ENCODE measurements around the gene CCDC3.
"Not testable (repeated sequence)": the region's sequence is repeated elsewhere in the genome, so short reads cannot be mapped to it uniquely, and the experiment has no call there.

DNA sequence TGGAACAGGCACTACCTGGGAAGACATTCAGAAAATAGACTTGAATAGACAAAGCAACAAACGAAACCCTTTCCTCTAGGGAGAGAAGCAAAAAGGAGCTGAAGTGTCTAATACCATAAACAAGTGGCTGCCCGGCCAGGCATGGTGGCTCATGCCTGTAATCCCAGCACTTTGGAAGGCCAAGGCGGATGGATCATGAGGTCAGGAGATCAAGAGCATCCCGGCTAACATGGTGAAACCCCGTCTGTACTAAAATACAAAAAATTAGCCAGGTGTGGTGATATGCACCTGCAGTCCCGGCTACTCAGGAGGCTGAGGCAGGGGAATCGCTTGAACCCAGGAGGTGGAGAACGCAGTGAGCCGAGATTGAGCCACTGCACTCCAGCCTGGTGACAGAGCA is 34.2 kb upstream of the CCDC3 start:
- TF ChIP-seq, protein P1, sequence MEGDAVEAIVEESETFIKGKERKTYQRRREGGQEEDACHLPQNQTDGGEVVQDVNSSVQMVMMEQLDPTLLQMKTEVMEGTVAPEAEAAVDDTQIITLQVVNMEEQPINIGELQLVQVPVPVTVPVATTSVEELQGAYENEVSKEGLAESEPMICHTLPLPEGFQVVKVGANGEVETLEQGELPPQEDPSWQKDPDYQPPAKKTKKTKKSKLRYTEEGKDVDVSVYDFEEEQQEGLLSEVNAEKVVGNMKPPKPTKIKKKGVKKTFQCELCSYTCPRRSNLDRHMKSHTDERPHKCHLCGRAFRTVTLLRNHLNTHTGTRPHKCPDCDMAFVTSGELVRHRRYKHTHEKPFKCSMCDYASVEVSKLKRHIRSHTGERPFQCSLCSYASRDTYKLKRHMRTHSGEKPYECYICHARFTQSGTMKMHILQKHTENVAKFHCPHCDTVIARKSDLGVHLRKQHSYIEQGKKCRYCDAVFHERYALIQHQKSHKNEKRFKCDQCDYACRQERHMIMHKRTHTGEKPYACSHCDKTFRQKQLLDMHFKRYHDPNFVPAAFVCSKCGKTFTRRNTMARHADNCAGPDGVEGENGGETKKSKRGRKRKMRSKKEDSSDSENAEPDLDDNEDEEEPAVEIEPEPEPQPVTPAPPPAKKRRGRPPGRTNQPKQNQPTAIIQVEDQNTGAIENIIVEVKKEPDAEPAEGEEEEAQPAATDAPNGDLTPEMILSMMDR (IDR thresholded peaks at IDR 0.05; ENCODE audit: insufficient read depth, low read length): not testable (repeated sequence)
- TF ChIP-seq POLR2AphosphoS5, GABPA (IDR thresholded peaks at IDR 0.05; ENCODE audit: low read depth): not testable (repeated sequence)
- TF ChIP-seq, protein P2, sequence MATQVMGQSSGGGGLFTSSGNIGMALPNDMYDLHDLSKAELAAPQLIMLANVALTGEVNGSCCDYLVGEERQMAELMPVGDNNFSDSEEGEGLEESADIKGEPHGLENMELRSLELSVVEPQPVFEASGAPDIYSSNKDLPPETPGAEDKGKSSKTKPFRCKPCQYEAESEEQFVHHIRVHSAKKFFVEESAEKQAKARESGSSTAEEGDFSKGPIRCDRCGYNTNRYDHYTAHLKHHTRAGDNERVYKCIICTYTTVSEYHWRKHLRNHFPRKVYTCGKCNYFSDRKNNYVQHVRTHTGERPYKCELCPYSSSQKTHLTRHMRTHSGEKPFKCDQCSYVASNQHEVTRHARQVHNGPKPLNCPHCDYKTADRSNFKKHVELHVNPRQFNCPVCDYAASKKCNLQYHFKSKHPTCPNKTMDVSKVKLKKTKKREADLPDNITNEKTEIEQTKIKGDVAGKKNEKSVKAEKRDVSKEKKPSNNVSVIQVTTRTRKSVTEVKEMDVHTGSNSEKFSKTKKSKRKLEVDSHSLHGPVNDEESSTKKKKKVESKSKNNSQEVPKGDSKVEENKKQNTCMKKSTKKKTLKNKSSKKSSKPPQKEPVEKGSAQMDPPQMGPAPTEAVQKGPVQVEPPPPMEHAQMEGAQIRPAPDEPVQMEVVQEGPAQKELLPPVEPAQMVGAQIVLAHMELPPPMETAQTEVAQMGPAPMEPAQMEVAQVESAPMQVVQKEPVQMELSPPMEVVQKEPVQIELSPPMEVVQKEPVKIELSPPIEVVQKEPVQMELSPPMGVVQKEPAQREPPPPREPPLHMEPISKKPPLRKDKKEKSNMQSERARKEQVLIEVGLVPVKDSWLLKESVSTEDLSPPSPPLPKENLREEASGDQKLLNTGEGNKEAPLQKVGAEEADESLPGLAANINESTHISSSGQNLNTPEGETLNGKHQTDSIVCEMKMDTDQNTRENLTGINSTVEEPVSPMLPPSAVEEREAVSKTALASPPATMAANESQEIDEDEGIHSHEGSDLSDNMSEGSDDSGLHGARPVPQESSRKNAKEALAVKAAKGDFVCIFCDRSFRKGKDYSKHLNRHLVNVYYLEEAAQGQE (IDR thresholded peaks at IDR 0.05; ENCODE audit: insufficient replicate concordance, low read depth): not testable (repeated sequence)

Measured in HL-60 (cell line).